Activated gamma-delta T cell treated with Interleukin-2 at 50 U/mL for 16 hours (primary cell): Measurements from ENCODE around the gene PRKAG2.
"Not testable (repeated sequence)": the region's sequence is repeated elsewhere in the genome, so short reads cannot be mapped to it uniquely, and the experiment has no call there.

Experiments
- DNase-seq: peaks from one replicate; pipeline ENCODE4 v3.0.0-alpha.2; 2020

The PRKAG2 gene

DNA sequence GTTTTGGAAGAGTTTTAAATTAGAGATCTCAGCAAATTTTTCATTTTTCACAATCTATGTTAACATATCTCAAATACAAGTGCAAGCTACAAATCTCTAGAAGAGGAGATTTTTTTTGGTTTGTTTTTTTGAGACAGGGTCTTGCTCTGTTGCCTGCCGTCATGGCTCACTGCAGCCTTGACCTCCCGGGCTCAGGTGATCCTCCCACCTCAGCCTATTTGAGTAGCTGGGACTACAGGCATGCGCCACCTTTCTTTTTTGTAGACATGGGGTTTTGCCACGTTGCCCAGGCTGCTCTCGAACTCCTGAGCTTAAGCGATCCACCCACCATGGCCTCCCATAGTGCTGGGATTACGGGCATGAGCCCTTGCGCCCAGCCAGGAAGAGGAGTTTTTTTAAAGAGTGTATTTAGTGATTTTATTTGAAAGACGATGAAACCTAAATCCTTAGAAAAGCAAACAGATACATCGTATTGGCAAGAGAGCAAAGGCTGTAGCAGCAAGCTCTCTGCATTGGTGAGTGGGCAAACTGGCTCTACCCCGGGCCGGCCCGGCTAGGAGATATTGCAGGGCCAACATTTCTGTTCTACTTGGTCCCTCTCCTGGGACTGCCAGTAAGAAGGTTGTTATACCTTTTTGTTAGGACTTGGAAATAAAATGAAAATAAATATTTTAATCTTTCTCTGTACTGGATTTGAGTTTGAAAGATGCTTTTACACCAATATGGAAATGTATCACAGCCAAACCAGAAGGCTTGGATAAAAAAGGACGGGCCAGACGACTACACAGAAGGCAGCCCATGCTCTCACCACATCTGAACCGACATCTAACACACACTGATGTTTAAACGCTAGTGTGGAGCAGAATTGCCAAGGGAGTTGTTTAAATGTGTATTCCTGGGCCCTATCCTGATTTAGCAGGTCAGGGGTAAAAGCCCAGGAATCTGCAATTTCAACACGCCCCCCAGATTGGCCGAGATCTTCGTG is 307.7 kb downstream of the PRKAG2 start:
- no peak for DNase-seq

DNA sequence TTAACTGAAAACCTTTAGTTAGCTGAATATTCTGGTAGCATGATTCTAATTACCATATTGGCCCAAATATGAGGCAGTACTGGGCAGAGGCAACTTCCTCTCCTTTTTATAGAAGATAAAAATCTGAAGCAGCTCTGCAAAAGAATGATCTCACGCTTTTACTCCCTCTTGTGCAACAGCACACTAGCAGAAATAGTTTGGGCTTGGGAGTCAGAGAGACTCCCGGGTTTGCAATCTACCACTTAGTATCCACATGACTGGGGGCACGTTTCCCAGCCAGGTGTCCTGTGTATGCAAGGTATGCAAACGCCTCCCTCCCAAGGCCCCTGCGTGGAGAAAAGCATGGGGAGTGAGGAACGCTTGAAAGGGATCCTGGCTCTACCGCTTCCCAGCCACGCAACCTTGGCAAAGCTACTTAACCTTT is 310.0 kb downstream of the PRKAG2 start:
- no peak for DNase-seq

DNA sequence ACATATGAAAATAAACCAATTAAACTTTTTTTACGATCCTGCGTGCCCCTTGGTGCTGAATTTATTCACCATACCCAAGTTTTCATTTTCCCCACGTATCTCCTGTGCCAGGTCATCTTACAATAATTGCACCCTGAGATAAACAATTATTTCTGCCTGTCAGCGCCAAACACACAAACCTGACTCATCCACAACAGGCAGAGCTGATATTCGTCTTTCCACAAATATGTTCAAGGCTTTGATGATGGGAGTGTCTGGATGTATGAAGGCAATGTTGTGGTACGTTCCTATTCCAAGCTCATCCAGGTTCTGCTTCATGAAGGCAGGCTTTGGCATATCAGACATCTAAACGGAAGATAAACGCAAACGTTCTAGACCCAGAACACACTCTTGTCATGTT is 311.4 kb downstream of the PRKAG2 start:
- DNase-seq: no peak

DNA sequence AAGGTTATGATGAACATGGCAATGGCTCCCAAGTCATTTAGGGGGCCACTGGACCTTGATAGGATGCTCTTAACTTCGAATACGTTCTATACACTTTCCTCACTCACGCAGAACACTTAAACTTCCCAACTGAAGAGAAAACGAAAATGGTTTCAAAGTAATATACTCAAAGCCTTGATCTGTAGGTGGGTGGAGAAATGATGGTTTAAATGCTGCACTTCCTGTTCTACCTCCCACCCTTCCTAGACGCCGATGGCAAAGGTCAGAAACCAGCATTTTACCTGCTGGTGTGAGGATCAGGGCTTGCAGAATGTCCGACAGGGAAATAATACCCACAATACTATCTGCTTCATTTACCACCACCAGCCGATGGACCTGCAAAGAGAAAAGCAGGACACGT is 316.7 kb downstream of the PRKAG2 start:
- DNase-seq: no peak

- DNase-seq: no peak
Observed at GRCh38 chr7:151559557-151560183, 317.2 kb downstream of the PRKAG2 start.

GRCh38 chr7:151558575-151558974 is 318.3 kb downstream of the PRKAG2 start:
- DNase-seq: no peak

GRCh38 chr7:151556592-151556991 is 320.3 kb downstream of the PRKAG2 start:
- no peak for DNase-seq

DNA sequence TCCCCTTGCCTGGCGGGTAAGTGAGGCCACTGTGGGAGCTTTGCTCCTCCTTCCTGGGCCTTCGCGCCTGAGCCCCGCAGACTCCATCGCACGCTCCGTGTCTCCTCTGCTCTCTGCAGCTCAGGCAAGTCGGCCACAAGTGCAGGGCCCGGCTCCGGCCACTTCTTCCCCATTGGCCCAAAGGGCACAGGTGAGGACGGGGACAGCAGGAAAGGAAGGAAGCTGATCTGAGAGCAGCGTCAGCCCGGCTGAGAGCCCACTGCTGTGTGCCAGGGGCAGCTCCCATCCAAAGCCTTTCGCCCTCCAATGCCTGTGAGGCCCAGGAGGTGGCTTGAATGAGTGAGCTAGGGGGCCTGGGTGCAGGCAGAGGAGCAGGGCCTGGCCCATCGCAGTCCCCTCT is 323.6 kb downstream of the PRKAG2 start:
- no peak for DNase-seq

DNA sequence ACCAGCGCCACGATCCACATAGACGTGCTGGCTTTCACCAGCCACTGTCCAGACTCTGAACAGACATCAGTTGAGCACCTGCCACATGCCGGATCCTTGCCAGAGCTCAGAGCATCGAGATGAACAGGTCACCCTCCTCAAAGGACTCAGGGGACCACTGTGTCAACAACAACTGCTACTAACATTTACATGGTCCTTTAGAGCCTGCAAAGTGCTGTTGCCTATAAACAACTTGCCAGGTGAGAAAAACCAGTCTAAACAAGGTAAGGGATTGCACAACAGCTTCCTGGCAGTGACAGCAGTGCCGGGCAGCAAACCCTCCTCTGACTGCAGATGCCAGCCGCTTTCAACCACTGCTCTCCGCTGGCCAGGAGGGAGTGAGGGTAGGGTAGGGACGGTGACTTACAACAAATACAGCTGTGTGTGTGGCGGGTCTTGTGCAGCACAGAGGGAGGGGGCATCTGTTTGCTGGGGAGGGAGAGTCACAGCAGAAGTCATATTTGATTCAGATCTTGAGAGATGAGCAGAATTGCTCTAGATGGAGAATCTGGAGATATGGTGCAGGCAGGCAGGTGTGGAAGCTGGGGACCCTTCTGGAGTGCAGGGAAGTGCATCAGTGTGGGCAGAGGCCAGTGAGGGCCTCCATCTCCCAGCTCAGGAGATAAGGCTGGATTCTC is 324.4 kb downstream of the PRKAG2 start:
- no peak for DNase-seq

GRCh38 chr7:151551820-151552219 is 325.1 kb downstream of the PRKAG2 start:
- no peak for DNase-seq

- no peak for DNase-seq
Observed at GRCh38 chr7:151550656-151551286, 326.1 kb downstream of the PRKAG2 start.

- no peak for DNase-seq
Observed at GRCh38 chr7:151549644-151550043, 327.3 kb downstream of the PRKAG2 start.

- no peak for DNase-seq
Observed at GRCh38 chr7:151549083-151549482, 327.8 kb downstream of the PRKAG2 start.

DNA sequence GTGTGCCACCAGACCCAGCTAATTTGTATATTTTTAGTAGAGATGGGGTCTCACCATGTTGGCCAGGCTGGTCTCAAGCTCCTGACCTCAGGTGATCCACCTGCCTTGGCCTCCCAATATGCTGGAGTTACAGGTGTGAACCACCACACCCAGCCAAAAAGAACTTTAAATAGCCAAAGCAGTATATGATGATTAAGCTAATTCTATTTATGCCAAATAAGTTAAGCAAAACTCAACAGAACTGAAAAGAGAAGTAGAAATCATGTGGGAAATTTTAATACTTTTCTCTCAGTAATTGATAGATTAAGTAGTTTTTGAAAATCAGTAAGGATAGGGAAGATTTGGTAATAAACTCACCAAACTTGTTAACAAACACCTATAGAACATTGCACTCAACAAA is 332.7 kb downstream of the PRKAG2 start:
- DNase-seq: no peak

DNA sequence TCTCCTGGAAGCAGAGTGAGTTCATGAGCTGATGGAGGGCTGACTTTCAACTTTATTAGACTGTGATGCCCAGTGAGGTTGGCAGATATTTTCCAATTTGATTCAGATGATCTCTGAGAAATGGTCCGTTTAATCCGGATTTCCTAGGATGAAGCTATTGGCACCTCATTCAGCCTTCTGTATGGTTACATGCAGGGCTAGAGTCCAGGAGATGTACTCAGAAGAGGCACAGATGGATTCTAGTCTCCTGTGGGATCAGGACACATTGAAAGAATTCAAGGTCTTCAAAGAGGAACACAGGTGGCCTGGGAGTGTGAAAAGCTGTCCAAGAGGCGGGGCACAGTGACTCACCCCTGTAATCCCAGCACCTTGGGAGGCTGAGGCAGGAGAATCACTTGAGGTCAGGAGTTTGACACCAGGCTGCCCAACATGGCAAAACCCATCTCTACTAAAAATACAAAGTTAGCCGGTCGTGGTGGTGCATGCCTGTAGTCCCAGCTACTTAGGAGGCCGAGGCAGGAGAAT is 334.2 kb downstream of the PRKAG2 start:
- DNase-seq: no peak

- no peak for DNase-seq
Observed at GRCh38 chr7:151541709-151542499, 335.0 kb downstream of the PRKAG2 start.

GRCh38 chr7:151540146-151540545 is 336.8 kb downstream of the PRKAG2 start:
- no peak for DNase-seq

- DNase-seq: no peak
Observed at GRCh38 chr7:151539088-151539671, 337.7 kb downstream of the PRKAG2 start.

- no peak for DNase-seq
Observed at GRCh38 chr7:151537818-151538561, 338.9 kb downstream of the PRKAG2 start.

- not testable (repeated sequence) for DNase-seq
Observed at GRCh38 chr7:151536178-151536577, 340.7 kb downstream of the PRKAG2 start.

- no peak for DNase-seq
Observed at GRCh38 chr7:151529842-151530241, 347.1 kb downstream of the PRKAG2 start.
